Stimulated activated CD4-positive, alpha-beta T cell treated with anti-CD3 and anti-CD28 coated beads, Interleukin-1b, Interleukin-23, amount 100 ng/mL, for 24 hours (primary cell): ENCODE measurements around the gene VAV2.

Experiments
- DNase-seq, 4 experiments: peaks; one replicate each; pipeline ENCODE4 v3.0.0-alpha.2; 2020; ENCODE audit warnings: low read depth in 4 of 4, low spot score in 1 of 4

Gene VAV2

DNA sequence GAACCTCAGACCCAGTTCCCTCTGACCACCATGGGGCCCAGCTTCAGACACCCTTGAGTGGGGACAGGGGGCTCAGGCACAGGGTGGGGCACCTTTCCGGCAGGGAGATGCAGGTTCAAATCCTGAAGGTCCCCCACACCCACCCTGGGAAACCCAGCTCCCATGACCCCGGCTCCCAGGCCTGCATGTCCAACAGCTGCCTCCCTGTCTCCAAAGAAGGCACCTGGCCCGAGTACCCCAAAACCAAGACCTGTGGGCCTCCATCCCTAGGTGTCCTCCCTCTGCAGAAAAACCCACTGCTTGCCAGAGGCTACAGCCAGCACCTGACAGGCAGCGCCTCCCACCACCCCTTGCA, 38.5 kb downstream of the VAV2 start:
- DNase-seq, result no peak

DNA sequence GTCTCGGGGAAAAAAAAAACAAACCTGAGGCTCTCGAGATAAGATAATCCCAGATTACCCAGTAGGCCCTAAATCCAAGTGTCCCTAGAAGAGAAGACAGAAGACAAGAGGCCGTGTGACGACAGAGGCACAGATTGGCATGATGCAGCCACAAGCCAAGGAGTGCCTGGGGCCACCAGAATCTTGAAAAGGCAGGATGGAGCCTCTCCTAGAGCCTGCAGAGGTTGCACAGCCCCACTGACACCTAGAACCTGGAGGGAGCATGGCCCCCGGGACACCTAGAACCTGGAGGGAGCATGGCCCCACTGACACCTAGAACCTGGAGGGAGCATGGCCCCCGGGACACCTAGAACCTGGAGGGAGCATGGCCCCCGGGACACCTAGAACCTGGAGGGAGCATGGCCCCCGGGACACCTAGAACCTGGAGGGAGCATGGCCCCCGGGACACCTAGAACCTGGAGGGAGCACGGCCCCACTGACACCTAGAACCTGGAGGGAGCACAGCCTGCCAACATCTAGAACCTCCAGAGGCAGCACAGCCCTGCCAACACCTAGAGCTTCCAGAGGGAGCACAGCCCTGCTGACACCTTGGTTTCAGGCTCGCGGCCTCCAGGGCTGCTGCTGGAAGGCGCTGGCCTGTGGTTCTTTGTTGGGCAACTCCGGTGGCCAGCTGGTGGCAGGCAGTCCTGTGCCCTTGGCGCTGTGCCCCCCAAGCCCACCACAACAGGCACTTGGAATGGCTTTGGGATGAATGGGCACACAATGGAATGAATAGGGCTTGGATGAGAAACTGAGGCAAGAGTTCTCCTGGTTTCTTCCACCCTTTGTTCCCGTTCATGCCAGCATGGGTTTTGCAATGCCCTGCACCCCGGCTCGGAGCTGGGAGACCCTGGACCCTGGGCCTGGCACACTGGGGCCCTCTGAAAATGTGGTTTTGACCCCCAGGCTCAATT, 39.2 kb downstream of the VAV2 start:
- DNase-seq, result no peak

DNA sequence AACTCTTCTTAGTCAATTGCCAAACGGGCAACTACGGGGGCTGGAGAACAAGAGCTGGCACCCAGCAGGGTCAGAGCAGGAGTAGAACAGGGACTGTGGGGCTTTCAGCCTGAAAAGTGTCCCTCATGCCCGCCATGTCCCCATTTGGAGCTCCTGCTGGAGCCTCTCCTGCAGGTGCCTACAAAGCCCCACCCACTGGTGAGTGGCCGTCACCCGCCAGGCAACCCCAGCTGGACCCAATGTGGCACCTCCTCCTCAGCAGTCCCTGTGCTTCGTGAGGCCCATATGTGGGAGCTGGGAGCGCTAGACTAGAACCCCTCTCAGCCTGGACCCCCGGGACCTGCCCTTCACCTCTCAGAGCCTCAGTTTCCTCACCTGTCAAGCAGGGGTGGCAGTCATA, 40.9 kb downstream of the VAV2 start:
- DNase-seq, result no peak

DNA sequence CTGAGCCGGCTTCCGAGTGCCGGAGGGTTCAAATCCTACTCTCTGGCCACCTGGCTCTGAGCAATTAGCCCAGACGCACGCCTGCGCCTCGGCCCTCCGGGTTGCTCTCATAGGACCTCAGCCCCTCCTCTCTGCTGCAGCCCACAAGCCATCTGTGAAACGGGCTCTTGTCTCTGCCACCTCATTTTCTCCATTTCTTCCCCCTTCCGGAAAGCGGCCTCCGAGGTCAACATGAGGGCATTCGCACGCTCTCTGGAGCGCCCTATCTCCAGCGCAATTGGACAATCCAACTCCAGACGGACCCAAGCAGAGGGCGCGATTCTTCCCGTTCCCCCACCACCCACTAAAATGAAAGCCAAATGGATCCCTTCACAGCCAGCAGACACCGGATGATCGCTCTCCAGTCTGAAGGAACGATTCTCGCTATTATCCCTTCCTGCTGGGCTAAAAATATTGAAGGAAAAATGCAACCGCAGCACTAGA, 41.5 kb downstream of the VAV2 start:
- DNase-seq, result no peak

DNA sequence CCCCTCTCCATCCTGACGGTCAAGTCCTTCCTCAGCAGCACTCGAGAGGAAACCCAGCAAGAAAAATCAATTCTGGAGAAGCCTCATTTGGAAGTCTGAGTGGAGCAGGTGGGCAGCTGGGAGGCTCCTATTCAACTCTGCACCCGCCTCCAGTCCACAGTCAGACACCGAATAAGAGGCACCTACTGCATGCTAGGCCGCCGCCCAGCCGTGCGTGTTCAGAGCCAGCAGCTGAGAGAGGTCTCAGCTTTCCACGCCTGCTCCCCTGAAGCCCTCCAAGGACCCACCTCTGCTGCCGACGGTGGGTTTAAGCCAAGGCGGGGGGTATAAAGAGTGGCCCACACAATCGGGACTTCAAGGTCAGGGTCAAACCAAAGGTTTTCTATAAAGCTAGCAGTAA, 41.9 kb downstream of the VAV2 start:
- no peak for DNase-seq

DNA sequence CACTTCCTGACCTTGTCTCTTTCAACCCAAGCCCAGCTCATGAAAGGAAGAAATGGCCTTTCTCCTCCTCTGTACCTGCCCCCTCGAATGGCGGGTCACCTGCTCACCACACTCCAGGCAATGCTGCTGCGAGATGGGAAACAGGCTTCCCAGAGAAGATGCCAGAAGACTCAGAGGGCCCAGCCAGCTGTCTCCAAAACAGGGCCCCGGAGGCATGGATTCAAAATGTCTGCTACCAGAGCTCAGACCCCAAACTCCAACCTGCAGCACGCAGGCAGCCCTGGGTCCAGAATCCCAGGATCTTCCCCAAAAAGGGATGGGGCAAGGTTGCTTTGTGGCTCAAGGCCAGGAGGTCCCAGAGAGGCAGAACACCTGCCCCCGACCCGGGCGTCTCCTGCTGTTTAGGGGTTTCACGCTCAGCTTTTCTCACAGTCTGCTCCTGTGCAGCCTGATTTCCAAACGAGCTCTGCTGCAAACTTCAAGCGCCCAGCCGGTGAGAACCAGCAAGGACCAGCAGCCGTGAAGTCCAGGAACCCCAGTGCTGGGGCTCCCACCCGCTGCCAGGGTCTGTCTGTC, 42.5 kb downstream of the VAV2 start:
- no peak for DNase-seq

DNA sequence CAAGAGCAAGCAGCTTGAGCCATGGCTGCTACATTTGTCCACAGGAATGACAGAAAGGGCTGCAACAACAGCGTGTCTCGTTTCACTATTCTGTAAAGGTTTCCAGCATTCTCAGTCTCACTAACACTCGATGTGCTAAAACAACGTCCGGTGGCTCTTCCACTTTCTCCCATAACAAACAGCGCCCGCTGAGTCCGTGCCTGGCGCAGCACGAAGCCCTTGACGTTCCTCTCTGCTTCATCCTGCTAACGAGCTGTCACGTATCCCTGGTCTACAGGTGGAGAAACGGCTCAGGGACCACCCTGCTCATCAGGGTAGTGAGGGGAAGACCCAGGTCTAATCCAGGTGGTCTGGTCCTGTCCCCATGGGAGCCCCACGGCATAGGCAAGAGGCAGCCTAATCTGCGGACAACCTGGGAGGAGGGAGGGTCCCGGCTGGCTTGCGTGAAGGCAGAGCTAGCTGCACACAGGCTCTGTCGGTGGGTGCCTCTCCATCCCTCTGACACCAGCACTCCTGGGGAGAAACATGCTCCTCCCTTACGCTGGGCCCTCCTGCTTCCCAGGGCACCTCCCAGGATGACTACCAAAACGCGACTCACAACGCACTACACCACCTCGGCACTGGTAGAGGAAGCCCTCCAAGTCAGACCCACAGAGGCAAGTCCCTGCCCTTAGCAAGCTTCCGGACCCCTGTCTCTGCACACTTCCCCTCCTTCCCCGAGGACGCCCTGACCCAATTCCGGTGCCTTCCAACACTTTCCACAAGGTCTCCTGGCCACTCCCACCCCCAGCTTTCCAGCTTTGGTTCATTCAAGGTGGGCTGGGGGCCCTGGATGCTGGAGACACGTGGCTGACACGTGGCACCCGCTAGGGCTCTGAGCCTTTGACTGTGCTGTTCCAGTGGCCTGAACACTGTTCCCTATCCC, 43.3 kb downstream of the VAV2 start:
- DNase-seq, result no peak

DNA sequence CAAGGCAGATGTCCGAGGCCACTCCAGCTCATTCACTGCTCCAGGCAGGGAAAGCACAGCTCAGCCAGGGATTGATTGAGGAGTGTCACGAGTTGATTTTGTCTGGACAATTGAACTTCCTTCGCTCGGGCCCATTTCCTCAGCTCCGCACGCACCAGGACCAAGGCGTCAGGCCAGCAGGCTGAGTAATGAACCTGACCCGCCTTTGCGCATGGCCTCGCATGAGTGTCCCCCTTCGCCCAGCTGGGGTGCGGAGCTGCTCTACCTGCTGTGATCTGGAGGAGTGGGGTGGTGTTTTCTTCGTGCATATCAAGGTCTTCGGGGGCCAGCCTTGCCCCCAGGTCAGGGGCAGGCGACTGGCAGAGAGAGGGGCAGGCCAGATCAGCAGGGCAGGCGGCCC, 44.0 kb downstream of the VAV2 start:
- DNase-seq, result no peak

DNA sequence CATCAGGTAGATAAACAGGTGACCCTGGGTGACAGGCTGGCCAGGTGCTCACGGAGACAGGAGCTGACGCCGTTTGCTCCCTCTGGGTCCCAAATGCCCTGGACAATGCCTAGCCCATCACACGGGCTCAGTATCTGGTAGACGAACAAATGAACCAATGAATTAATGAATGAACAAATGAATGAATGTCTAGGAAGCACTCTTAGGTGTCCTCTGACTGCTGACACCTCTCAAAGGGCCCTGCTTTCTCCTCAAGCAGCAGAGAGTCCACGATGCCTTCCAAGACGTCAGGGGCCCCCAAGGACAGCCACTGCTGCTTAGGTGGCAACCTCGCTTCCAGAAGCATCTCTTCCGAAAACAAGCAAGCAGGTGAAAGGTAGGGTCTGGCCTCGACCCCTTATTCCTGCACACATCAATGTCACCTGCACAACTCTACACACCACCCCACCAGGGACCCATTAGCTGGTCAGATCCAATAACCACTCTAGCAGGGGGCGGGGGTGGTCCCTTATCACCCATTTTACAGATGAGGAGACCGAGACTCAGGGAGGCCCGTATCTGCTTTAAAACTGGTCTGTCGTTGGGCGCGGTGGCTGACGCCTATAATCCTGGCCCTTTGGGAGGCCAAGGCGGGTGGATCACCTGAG, 45.2 kb downstream of the VAV2 start:
- no peak for DNase-seq

DNA sequence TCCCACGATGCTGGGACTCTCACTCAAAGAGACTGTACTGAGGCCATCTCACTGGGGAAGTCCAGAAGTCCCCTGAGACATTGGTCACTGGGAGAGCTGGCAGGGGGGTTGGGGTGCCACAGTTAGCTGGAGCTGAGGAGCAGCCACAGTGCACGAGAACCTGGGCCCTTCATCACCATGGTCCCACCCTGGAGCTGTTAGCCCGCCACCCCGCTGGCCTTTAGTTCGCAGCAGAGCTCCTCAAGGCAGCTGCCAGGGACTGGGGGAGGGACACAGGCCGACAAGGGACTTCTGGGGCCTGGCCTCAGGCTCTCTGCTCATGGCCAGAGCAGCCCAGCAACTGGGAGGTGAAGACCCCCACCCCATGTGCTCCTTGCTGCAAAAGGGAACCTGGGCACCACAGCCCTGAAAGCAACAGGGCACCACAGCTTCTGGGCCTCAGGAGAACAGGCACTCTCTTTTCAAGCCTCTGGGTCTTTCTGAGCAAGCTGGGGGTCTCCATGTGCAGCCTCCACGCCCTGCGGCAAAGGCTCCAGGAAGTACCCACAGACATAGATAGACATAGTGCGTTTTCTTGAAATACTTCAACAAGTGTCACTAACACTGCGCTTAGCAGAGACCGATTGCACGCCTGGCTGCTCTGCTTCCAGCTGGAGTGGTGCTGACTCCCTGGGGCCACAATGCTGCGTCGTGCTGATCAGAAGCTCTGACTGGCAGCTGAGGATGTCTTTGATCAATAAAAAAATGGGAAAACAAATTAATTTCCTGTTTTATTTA, 46.0 kb downstream of the VAV2 start:
- DNase-seq, result no peak

DNA sequence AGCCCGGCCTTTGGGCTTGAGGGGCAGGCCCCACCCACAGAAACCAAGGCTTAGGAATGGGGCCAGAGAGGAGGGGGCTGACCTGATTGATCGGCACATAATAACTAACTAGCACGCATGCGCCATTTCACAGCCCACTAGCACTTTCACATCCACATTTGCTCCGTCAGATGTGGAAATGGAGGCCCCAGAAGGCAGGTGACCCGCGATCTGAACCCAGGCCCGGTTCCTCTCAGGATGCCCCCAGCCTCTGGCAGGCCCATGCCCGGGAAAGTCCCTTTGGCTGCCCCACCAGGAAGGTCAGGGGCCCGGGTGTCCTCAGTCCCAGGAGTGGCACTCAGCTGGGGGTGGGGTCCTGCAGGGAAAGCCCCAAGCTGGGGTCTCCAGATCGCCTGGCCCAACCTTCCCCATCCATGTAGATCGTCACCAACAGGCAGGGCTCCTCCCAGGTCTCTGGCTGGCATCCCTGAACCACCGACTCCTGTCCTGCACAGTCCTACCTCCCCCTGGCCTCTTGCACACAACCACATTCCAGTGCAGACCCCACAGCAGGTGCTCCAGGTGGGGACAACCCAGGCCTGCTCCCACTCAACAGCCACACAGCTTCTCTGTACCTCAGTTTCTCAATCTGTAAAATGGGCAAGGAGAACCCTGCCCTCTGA, 46.7 kb downstream of the VAV2 start:
- no peak for DNase-seq

DNA sequence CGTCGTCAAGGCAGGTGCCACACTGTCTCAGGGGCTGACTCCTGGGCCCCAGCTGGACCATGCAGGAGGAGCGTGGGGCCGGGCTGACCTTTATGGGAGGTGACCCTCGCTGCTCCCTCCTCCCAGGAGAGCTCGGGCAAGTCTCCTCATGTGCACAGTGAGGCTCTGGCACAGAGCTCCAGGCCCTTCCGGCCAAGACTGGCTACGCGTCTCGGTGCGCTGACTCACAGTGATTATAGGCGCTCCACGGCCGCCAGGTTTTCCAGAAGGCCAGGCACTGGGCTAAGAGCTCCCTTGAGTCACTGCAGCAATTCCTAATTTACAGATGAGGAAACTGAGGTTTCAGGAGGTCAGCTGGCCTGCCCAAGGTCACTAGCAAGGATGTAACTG, 47.4 kb downstream of the VAV2 start:
- no peak for DNase-seq

DNA sequence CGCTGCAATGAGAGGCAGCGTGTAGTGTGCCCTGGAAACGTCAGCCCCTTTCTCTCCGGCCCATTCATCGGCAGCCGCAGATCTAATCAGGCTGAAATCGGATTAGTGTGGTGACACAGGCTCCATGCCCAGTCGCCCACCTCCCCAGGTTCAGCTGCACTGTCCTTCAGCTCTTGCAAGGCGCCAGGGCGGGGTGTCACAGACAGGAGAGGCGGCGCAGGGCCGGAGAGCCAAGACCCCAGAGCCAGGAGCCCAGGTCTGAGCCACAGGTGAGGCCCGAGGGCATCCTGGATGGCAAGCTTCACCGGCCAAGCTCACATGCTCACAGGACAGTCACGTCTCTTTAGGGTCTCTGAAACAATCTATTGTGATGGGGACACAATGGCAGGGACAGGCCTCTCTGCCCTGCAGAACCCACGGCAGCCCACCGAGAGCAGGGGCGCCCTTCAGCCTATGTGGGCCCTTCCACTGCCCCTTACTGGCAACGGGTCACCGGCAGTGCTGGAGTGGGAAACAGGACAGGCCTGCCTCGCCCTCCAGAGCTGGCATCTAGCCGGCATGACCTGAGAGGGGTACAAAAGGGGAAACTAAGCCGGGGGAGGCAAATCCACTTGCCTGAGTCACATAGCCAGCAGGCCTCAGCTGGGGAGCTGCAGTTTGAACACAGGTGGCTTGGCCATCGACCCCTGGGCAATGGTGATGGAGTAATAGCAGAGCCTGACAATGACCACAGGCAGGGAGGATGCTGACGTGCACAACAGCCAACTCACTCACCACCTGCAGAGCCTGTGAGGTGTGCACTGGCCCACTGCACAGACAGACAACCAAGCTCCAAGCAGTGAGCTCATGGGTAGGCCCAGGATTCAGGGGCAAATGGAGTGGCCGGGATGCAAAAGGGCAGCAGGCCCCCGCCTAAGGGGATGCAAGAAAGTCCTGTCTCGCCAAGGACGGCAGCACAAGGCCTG, 48.1 kb downstream of the VAV2 start:
- no peak for DNase-seq

DNA sequence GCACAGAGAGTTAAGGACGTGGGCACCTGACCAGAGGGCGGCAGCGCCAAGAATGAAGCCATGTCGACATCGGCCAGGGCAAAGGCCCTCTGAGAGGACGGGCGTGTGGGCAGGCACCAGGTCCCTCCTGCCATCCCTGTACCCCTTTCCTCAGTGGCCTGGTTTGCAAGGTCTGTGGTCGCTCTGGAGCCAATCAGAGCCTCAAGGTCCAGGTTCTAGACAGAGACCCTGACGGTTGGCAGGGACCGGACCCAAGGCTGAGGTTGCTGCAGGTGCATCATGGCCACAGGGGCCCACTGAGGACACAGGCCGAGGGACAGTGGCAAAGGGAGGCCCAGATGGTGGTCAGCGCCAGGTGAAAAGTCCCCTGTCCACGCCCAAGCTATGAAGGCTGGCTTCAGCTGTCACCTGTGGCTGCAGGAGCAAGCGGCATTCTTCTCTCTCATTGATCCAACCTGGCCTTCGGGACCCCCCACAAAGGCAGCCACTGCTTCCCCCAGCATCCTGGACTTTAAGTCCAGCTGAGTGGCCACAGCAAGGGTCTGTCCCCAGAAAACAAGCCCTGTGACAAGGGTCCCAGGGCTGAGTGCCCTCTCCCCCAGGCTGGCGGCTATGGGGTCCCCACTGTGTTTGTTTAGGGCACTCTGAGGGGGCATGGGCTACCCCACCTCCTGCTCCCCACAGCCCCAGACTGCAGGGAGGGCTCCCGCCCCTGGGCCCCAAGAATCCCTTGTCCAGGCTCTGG, 48.9 kb downstream of the VAV2 start:
- no peak for DNase-seq

DNA sequence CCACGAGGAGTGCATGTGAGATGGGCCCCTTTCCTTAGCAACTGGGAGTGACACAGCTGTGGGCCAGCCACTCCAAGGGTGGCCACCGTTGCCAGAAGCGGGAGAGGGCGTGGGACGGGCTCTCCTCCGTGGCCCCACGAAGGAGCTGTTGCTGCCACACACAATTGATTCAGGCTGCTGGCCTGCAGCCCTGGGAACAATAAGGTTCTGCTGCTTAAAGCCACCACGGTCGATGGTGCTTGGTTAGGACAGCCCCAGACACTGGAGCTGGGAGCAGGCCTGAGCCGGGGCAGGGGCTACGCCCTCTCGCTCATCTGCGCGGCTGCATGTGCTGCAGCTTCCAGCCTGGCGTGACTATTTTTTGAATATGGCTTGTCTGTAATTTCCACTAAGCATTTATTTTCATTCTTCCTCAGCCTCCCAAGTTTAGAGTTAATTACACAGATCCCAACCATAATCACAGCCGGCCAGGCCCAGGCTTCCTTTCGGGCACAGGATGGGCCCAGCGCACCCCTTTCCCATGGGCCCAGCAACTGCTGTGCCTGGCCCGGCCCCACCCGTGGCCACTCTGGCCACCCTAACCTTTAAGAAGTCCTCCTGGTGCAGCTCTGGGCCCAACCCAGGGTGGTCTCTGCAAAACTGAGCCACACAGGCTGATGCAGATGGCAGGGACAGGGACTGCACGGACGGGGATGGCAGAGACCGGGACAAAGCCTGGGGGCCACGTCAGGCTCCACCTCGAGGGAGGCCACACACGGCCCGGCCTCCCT, 49.7 kb downstream of the VAV2 start:
- DNase-seq, result no peak

DNA sequence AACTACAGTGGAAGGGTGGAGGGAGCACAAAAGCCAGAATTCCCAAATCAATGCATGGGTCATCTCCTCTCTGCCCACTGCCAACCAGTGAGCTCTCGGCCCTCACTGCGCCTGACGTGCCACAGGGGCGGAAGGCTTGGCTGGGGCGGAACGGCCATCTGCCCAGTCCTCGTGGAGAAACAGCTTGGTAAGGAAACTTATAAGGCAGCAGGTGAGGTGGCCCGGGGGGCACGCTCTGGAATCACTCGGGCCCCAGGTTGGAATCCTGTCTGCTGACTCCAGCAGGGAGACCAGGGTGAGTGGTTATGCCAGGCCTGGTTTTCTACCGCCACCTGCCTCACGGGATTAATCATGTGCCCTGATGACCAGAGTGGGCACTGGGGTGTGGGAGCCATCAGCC, 52.3 kb downstream of the VAV2 start:
- DNase-seq, result no peak

DNA sequence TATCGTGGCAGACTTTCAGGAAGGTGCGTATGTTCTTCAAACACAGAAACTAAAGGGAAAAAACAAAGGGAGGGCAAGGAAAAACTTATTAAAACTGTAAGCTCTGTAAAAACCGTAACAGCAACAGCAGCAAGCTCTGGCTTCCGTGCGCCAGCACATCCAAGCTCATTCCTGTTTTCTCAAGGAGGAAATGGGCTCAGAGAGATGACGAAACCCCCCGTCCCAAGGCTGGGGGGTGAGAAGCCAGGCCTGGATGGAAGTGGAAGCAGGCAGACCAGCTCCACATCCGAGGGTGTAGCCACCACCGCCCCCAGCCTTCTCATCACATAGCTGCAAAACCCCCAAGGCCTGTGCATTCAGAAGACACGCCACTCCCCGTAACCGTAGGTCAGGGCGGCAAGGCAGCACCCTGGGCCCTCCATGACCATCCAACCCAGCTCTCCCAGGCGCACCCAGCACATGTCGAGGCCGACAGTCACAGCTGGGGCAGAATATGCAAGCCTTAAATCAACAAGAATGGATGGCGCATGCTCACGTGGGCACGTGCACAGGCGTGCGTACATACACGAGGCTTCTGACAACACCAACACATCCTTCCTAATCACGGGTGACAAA, 52.8 kb downstream of the VAV2 start:
- DNase-seq, result no peak
